Thyroid gland (tissue), 4 donors: ENCODE measurements around the gene SLC6A7. TPM values are rescaled to one million over a fixed set of nuclear protein-coding genes. Genes with fewer than 3 reads are reported as not detected.

Source experiments
- DNase-seq, 2 donors: peaks; one replicate each; pipeline ENCODE4 v3.0.0-alpha.2; 2019
- H3K27ac ChIP-seq, 3 donors: fragments of 200-600 bp; sonication (generic); 1 replicate in 2 of 3; 2 replicates in 1 of 3; pipeline ENCODE4 v1.5.1; 2016 to 2019; ENCODE audit warnings: mild to moderate bottlenecking in 1 of 3, moderate library complexity in 1 of 3
- H3K27me3 ChIP-seq: fragments of 200-600 bp; sonication (generic); one replicate; pipeline ENCODE4 v1.5.1; 2019
- H3K36me3 ChIP-seq, 2 donors: fragments of 200-600 bp; sonication (generic); one replicate each; pipeline ENCODE4 v1.5.1; 2016 to 2019
- H3K4me1 ChIP-seq, 2 donors: fragments of 200-600 bp; sonication (generic); one replicate each; pipeline ENCODE4 v1.5.1; 2017 to 2019
- H3K4me3 ChIP-seq, 3 donors: fragments of 200-600 bp; sonication (generic); replicated peaks in 1 of 3; 1 replicate in 2 of 3; 2 replicates in 1 of 3; pipeline ENCODE4 v1.5.1; 2016; ENCODE audit warnings: mild to moderate bottlenecking in 1 of 3
- H3K9me3 ChIP-seq: fragments of 200-600 bp; sonication (generic); one replicate; pipeline ENCODE4 v1.5.1; 2017
- CTCF ChIP-seq, 6 experiments: fragments of 200-600 bp in 3 of 6; fragments of 450-650 bp in 3 of 6; sonication (generic) in 3 of 6; IDR thresholded peaks; one replicate each; pipeline ENCODE4 v1.5.1; 2016 to 2019; ENCODE audit warnings: antibody characterized with exemption in 6 of 6, mild to moderate bottlenecking in 2 of 6, inconsistent platforms in 1 of 6, moderate library complexity in 1 of 6
- POLR2A ChIP-seq, 2 donors: fragments of 450-650 bp; IDR thresholded peaks; one replicate each; pipeline ENCODE4 v1.6.1; 2017; ENCODE audit warnings: antibody characterized with exemption in 2 of 2, mild to moderate bottlenecking in 2 of 2, moderate library complexity in 1 of 2
- WGBS, 2 donors: methylation state at CpG; one replicate each; pipeline ENCODE4 v1.1.5; 2017; 5-methylcytosine and 5-hydroxymethylcytosine counted together
- intact Hi-C: fragments of 100-400 bp; cut with DNase I; formaldehyde crosslinking; loops from one replicate; pipeline ENCODE4 v1.15.1; 2023
- total RNA-seq, 4 donors: library from RNA; depleted of rRNA; stranded (reverse); fragments of >200 nt; gene quantifications; one replicate each; pipeline ENCODE4 v1.2.3, GENCODE V29; 2016

Gene SLC6A7
- total RNA-seq, 4 donors from 2014 or later: not detected

- intact Hi-C loops: no loop called here
Observed at GRCh38 chr5:150253416-150254208, 63.8 kb downstream of the SLC6A7 start.

GRCh38 chr5:150254363-150254762, 64.5 kb downstream of the SLC6A7 start:
- Histone ChIP-seq H3K36me3 (no peaks in the 10 kb centered on the region), H3K27me3 (no peaks in the 10 kb centered on the region), H3K27ac (no peak overlapping the region), H3K4me3 (no peak overlapping the region), H3K4me1 (no peaks in the 10 kb centered on the region), H3K9me3 (no peaks in the 10 kb centered on the region)
- no peak for DNase-seq
- no peak for TF ChIP-seq CTCF (IDR thresholded peaks at IDR 0.05)
- TF ChIP-seq POLR2A (IDR thresholded peaks at IDR 0.05): no peak
- intact Hi-C loops: no loop called here
- 75 to 84% methylated on average over 7 of the region's 7 CpGs for WGBS, 2 donors

More at GRCh38 chr5:150253416-150254208, 63.8 kb downstream of the SLC6A7 start:
- WGBS, 2 donors: 84 to 90% methylated on average over 5 to 8 of the region's 10 CpGs
- no peak for TF ChIP-seq POLR2A (IDR thresholded peaks at IDR 0.05)
- Histone ChIP-seq H3K9me3 (no peaks in the 10 kb centered on the region), H3K36me3 (no peaks in the 10 kb centered on the region), H3K4me3 (no peak overlapping the region), H3K4me1 (no peaks in the 10 kb centered on the region), H3K27me3 (no peaks in the 10 kb centered on the region), H3K27ac (no peak overlapping the region)
- no peak for DNase-seq

GRCh38 chr5:150254774-150255173, 64.9 kb downstream of the SLC6A7 start:
- Histone ChIP-seq H3K4me3 (no peak overlapping the region), H3K36me3 (no peaks in the 10 kb centered on the region), H3K9me3 (no peaks in the 10 kb centered on the region), H3K27me3 (no peaks in the 10 kb centered on the region), H3K27ac (no peak overlapping the region), H3K4me1 (no peaks in the 10 kb centered on the region)
- TF ChIP-seq POLR2A (IDR thresholded peaks at IDR 0.05) (no peak), CTCF (IDR thresholded peaks at IDR 0.05) (no peak)
- intact Hi-C loops: no loop called here
- WGBS, 2 donors: 82 to 94% methylated on average over 4 of the region's 4 CpGs
- DNase-seq: no peak

- no peak overlapping the region for H3K4me3 ChIP-seq
- intact Hi-C loops: no loop called here
- H3K27me3 ChIP-seq: no peaks in the 10 kb centered on the region
- no peaks in the 10 kb centered on the region for H3K9me3 ChIP-seq
- H3K27ac ChIP-seq: no peak overlapping the region
- 72 to 79% methylated on average over 6 of the region's 6 CpGs for WGBS, 2 donors
- H3K4me1 ChIP-seq: no peaks in the 10 kb centered on the region
- H3K36me3 ChIP-seq: no peaks in the 10 kb centered on the region
- TF ChIP-seq POLR2A (IDR thresholded peaks at IDR 0.05): no peak
- no peak for TF ChIP-seq CTCF (IDR thresholded peaks at IDR 0.05)
- DNase-seq: no peak
Observed at GRCh38 chr5:150255659-150256409, 66.0 kb downstream of the SLC6A7 start.

GRCh38 chr5:150256410-150257064, 66.7 kb downstream of the SLC6A7 start:
- Histone ChIP-seq H3K4me1 (no peaks in the 10 kb centered on the region), H3K9me3 (no peaks in the 10 kb centered on the region), H3K36me3 (no peaks in the 10 kb centered on the region), H3K27me3 (no peaks in the 10 kb centered on the region), H3K4me3 (no peak overlapping the region), H3K27ac (no peak overlapping the region)
- TF ChIP-seq CTCF (IDR thresholded peaks at IDR 0.05) (no peak), POLR2A (IDR thresholded peaks at IDR 0.05) (no peak)
- no peak for DNase-seq
- intact Hi-C loops: no loop called here
- WGBS, 2 donors: 77 to 81% methylated on average over 9 to 10 of the region's 12 CpGs
